SH-SY5Y (cell line): ENCODE data around the gene IP6K2.

Experiments used
- GATA2 ChIP-seq: IDR thresholded peaks from 2 replicates; pipeline ENCODE4 v1.6.1; 2011; ENCODE audit warnings: mild to moderate bottlenecking, low read depth, low read length
- GATA3 ChIP-seq: IDR thresholded peaks from 2 replicates; pipeline ENCODE4 v1.6.1; 2011; ENCODE audit warnings: low read depth, mild to moderate bottlenecking, low read length, moderate library complexity

IP6K2 gene

DNA sequence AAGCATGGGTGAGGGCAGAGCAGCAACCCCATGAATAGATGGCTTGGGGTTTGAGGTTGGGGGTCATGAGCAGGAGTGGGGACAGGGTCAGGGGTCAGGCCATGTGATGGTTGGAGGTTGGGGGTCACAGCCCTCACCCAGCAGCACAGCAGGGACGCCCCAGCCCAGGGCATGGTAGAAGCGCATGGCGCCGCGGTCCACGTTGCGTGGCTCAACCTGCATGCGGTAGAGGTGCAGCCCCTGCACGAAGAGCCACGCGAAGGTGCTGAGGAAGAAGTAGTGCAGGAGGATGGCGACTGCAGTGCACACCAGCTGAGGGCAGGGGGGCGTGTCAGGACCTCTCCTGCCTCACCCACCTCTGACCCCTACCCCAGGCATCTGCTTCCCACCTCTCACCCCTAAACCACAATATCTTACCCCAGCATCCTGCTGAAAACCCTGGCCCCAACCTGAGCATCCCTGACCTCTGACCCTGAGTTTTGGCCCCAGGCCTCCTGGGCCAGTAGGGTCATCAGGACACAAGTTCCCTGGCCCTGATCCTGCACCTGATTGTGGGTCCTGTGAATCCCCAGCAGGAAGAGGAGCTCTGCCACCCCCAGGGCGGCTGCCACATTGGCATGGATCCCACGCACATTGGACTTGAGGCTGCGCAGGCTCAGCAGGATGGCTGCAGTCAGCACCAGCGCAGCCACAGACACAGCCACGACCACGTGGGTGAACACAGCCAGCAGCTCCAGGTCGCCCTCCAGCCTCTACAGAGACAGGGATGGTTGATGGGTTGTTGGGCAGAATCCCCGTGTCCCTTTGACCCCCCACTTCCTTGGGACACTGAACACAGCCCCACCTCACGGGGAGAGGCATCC is 71.9 kb downstream of the IP6K2 start:
- TF ChIP-seq GATA3 (no peak), GATA2 (no peak)

DNA sequence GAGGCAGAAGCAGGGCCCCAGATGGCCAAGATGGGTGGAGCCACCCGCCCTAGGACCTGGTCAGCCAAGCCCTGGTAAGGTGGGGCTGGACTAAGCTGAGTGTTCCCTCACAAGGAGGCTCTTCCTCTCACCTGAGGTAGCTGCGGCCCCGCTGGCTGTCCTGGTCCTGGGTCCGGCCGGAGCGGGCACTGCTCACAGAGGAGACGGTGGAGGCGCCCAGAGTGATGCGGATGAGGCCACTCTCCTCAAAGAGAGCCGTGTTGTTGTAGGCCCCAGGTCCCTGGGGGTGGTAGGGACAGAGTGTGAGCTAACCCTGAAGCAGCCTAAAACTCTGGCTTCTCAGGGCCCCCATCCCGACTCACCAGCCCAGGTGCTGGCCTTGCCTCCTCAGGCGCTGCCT is 74.4 kb downstream of the IP6K2 start:
- no peak for TF ChIP-seq GATA2
- TF ChIP-seq GATA3: no peak

DNA sequence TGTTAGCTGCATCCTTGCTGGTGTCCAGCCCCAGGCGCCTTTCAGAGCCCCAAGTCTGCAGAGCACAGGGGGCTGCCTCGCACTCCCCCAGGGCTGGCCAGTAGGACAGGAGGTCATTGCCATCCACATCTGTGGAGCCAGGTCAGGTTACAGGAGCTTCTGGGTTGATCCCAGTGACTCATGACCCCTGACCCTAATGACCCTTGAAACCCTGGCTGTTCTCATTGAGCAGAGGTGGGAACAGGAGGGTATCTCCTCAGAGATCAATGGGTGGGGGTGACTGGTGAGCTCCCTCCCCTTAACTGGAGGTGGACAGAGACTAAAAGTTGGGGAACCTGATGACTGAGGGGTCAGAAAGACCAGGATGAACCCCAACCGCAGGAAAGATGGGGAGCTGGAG is 75.6 kb downstream of the IP6K2 start:
- TF ChIP-seq GATA3 (no peak), GATA2 (no peak)

DNA sequence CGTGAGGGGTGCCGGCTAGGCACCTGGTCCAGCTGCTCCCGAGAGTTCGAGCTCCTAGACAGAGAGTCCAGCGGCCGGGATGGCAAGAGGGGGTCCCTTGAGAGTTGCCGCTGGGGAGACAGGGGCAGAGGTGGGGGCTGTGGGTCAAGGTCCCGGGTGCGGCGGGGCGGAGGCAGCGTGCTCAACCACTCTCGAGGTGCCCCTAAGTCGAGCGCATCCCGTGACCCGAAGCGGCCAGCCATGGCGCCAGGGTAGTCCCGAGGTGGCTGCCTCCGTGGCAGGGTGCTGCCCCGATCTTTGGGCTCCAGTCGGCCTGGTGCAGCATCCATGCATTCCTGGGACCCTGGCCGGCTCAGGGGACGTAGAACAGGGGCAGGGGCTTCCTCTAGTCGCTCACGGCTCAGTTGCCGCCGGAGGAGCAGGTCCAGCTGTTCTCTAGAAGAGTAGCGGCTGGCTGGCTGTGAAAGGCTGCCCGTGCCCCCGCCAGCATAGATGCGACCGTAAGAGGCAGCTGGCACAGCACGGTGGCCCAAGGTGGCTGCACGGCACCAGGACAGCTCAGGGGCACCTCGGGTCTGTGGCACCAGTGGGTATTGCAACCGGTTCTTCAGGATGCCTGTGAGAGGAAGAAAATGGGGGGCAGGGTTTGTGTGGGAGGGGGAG is 76.9 kb downstream of the IP6K2 start:
- TF ChIP-seq GATA3: no peak
- TF ChIP-seq GATA2: no peak
